G401 (cell line): ENCODE data around the gene HAUS3. TPM values are rescaled to one million over a fixed set of nuclear protein-coding genes. Genes with fewer than 3 reads are reported as not detected.
A peak's percentile ranks its signal among the peaks of the same experiment; 100 is the strongest.
"Not testable (repeated sequence)": the region's sequence is repeated elsewhere in the genome, so short reads cannot be mapped to it uniquely, and the experiment has no call there.

Experiments
- DNase-seq: peaks from one replicate; pipeline ENCODE4 v3.0.0-alpha.2; 2015; ENCODE audit warnings: low spot score
- in situ Hi-C: cut with HindIII; loops from 2 replicates; pipeline ENCODE4 v1.10.0; 2016; ENCODE audit warnings: low sequenced_read_pairs, mixed read lengths
- total RNA-seq: library from RNA; depleted of rRNA; stranded (reverse); fragments of >200 nt; shearing (Covaris generic); gene quantifications from 2 replicates; pipeline ENCODE4 v1.2.3, GENCODE V29; 2014

HAUS3 gene
- total RNA-seq, 1 experiment from 2014 or later: 15.5 TPM

DNA sequence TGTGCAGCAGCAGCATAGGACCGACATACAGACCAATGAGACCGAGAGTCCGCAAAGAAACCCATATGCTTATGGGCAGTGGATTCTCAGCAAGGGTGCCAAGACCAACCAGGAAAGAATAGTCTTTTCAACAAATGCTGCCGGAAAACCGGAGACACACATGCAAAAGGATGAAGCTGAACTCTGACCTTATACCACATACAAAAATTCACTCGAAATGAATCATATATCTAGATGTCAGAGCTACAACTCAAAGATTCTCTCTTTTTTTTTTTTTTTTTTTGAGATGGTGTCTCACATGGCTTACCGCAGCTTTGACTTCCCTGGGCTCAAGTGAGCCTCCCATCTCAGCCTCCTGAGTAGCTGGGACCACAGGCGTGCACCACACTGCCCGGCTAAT lies 36.0 kb upstream of the HAUS3 start:
- in situ Hi-C loops: no loop called here
- DNase-seq: no peak

GRCh38 chr4:2276581-2277325 lies 34.8 kb upstream of the HAUS3 start:
- in situ Hi-C loops: no loop called here
- peak; percentile 81 for DNase-seq

DNA sequence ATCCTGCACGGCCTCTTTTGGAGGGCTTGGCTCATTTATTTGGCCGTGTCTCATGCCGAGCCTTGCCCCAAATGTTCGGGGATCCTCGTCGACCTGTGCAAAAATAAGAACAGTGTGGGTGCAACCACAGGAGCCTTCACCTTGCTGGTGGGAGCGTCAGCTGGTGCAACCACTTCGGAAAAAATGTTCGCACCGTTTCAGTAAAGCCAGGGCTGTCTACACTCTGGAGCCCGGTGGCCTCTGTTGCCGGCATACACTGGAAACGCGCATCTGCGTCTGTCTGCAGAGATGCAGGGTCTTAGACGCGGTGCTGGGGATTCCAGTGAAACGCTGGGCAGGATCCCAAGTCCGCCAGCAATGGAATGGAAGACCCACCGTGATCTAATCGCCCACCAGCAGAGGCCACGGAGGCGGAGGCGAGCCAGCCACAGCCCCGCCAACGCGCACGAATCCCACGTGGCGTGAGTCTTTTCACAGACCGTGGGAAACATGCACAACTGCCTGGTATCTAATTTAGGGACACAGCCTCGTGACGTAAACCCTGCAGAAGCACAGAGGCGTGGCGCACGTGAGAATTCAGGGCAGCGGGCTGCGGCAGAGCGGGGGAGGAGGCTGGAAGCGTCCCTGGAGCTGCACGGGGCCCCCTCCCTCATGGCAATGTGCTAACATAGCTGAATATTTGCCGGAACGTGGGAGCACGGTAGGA lies 33.8 kb upstream of the HAUS3 start:
- in situ Hi-C loops: no loop called here
- no peak for DNase-seq

DNA sequence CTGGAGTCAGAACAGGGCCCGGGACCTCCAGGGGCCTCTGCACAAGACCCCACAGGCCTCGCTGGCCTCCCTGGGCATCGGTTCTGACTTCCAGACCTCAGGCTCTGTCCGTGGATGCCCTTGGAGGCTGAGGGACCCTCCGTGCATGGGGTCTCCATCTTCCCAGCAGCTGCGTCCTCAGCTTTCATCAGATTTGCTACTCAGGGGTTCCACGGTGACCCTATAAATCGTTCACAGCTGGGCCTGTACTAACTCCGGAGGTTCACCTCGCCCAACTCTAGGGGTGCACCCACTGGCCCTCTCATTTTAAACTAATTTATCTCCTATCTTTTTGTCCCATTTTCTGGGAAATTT lies 33.1 kb upstream of the HAUS3 start:
- DNase-seq, in situ Hi-C loops: not testable (repeated sequence)

DNA sequence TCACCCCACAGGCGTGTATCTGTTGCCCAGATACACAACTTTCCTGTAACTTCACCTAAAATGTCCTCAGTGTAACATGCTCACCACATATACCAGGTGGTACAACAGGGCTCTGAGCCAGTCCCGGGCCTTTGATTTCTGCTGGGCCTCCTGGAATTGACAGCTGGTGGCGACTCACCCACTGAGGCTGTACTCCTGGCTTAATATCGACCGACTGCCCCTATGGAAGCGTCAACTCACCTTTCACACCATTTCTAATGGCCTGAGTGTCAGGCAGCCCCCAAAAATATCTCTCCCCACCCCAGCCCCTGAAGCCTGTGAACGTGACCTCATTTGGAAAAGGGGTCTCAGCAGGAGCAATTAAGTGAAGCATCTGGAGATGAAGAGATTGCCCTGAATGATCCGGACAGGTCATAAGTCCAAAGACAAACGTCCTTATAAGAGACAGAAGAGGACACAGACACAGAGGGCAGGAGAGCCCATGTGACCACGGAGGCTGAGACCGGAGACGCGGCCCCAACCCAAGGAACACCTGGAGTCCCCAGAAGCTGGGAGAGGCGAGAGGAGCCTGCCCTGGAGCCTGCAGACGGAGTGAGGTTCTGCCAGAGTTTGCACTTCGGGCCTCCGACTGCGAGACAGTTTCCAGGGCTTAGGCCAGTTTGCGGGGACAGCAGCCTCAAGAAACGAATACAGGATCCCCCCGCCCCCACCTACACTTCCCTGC lies 32.6 kb upstream of the HAUS3 start:
- DNase-seq: peak; percentile 74
- in situ Hi-C loops: no loop called here

- in situ Hi-C loops: no loop called here
- no peak for DNase-seq
These were observed 31.9 kb upstream of the HAUS3 start for GRCh38 chr4:2273657-2274319.

- in situ Hi-C loops: no loop called here
- DNase-seq: no peak
These were observed 31.3 kb upstream of the HAUS3 start for GRCh38 chr4:2273221-2273620.

- DNase-seq: no peak
- in situ Hi-C loops: no loop called here
These were observed 30.9 kb upstream of the HAUS3 start for GRCh38 chr4:2272828-2273120.

DNA sequence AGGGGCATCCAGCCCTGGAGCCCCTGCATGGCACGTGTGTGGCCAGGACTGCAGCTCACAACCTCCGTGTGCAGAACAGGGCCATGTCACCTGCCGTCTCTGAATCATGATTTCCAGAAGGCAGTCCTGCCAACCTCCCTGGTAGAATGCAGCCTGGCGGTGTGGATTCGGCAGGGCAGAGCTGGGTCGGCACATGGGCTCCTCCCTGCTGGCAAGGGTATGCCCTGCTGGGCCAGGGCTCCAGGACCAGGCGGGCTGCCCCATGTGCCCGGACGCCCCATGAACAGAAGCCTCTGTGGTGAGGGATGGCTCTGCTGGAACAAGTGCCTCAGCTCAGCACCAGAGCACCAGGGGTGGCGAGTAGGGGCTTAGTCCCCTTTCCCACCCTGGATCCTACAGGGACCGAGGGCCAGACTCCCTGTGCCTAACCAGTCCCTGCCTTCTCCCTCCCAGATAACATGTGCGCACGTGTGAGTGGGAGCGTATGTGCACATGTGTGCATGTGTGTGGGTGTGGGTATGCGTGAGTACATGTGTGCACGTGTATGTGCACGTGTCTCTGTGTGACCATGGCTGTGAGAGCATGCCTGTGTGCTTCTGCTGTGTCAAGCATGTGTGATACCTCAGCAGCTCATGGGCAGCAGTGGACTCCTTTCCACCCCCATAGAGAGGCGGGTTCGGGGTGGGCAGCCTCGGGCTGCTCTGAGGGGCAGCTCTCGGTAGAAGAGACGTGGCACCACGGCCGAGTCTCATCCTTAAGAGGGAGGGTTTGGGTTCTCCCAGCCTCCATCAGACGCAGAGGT lies 30.3 kb upstream of the HAUS3 start:
- in situ Hi-C loops: no loop called here
- peak; percentile 79 for DNase-seq

DNA sequence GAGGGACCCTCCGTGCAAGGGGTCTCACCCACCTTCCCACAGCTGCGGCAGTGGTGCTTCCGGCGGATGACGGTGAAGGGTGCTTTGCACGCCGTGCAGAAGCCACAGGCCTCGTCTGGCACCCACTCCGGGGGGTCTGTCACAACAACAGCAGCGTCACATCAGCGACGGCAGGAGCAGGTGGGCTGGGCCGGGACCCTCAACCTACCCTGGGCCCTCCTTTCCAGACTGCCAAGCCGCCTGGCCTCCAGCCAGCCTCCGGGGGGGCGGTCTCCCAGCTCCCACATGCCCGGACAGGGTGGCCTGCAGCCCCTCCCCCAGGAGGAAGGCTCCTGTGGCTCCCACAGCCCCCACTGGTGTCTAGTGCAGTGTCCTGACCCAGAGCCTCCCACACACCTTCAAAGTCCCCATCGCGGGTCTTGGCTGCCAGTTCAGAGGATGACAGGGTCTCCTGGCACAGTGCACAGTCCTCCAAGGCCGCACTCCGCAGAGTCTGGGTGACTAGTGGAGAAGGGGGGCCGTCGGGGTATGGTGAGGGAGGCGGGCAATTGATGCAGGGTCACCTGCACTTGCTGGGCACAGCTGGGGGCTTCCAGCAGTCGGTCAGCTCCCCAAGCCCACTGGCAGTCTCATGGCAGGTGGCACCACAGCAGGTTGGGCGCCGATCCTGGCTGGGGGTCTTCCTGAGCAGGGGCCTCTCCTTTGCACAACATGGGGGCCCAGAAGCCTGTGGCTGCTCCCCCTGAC lies 29.5 kb upstream of the HAUS3 start:
- no peak for DNase-seq
- in situ Hi-C loops: no loop called here

GRCh38 chr4:2270341-2271165 lies 28.6 kb upstream of the HAUS3 start:
- no peak for DNase-seq

GRCh38 chr4:2269618-2270163 lies 27.8 kb upstream of the HAUS3 start:
- no peak for DNase-seq
- in situ Hi-C loops: no loop called here

More at GRCh38 chr4:2270341-2271165, 28.6 kb upstream of the HAUS3 start:
- in situ Hi-C loops: no loop called here

DNA sequence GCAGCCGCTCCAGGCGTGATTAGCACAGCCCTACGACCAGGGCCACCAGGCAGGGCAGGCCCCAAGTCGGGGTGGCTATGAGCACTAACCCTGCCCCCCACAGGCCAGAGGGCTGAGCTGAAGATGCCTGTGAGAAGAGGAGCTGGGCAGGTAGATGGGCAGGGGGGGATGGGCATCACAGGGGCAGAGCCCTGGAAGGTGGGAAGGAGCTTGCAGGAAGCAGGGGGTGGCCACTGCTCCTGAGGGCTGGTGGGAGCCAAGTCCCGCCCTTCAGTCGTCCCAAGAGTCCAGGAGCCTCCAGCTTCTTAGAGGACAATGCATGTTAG lies 27.2 kb upstream of the HAUS3 start:
- in situ Hi-C loops: no loop called here
- DNase-seq: no peak

DNA sequence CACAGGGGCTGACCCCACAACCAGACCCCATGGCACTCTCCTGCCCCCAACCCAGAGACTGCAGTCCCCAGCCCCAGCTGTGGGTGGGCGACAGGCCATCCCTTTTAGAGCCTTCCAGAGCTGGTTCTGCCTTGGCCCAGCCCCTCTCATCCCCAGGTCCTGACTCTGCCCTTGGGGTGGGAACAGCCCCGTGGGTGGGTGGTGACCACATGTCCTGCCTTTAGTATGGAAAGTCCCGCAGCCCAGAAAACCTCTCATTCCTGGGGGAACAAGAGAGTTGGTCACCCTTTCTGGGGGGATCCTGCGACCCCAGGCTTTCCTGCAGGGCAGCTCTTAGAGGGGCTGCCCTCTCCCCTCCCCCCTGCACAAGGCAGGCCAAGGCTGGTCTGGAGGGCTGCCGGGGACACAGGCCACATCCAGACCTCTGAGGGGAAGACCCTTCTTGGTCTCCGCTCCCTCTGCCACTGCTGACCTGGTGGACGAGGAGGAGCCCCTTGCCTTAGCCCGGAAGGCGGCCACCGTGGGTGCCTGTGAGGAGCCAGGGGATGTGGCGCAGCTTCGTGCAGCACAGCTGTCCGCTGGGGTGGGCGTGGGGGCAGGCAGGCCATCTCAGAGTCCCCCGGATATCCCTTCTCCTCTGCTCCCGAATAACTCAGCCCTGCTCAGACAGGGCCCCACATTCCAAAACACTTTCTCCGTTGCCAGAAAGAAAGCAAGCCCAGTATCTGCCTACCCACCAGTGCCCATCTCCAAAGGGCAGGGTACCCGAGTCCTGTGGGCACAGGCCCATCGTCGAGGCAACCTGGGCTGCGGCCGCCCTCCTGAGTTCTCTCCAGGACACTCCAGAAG lies 26.7 kb upstream of the HAUS3 start:
- in situ Hi-C loops: no loop called here
- DNase-seq: no peak

DNA sequence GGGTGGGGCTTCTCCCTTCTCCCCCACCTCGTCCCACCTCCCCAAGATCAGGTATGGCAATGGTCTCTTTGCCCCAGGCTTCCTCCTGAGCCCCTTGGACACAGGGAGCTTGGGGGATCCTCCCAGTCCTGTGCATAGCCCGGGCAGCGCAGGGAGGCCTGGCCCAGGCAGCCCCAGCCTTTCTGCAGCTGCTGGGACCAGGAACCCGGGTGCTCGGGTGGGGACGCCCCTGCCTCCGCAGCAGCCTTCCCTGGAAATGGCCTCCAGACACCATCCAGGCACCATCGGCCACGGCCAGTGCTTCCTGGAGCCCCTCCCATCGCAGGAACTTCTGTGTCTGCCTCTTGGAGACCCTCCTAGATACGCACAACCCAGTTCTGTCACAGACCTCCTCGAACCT lies 25.9 kb upstream of the HAUS3 start:
- in situ Hi-C loops: no loop called here

GRCh38 chr4:2267320-2267811 lies 25.4 kb upstream of the HAUS3 start:
- in situ Hi-C loops: no loop called here
- no peak for DNase-seq

More for the DNA sequence above, 25.9 kb upstream of the HAUS3 start:
- no peak for DNase-seq

GRCh38 chr4:2266821-2267220 lies 24.9 kb upstream of the HAUS3 start:
- no peak for DNase-seq
- in situ Hi-C loops: no loop called here
